WI38 (cell line): ENCODE measurements around the gene TAMALIN.
"Not testable (repeated sequence)": the region's sequence is repeated elsewhere in the genome, so short reads cannot be mapped to it uniquely, and the experiment has no call there.

ENCODE experiments used
- H3K4me3 ChIP-seq: 2 replicates; pipeline ENCODE4 v1.5.1; 2011; ENCODE audit warnings: low read depth, mild to moderate bottlenecking, control low read depth, low read length
- CTCF ChIP-seq: IDR thresholded peaks from 2 replicates; pipeline ENCODE4 v1.5.1; 2012; ENCODE audit warnings: low read depth, mild to moderate bottlenecking, control low read depth, low read length

The TAMALIN gene

DNA sequence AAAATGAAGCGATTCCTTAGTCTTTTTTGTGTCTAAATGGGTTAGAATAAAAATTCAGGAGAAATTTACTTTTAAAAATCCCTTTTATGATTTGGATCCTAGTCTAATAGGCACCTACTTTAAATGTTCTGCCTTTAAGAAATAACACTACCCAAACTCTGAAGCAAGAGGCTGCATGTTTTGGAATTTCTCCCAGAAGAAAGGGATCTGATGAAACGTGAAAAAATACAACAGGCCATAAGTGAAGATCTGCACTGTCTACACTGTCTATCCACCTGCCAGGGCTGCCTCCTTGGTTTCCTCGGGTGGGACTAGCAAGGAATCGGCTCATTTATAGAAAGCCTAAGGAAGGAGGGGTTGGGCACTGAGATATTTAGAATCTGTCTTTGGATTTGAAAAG is 33.2 kb upstream of the TAMALIN start:
- TF ChIP-seq CTCF: no peak
- no peak overlapping the region for H3K4me3 ChIP-seq

- no peak overlapping the region for H3K4me3 ChIP-seq
- no peak for TF ChIP-seq CTCF
Observed at GRCh38 chr12:51974646-51975045, 32.1 kb upstream of the TAMALIN start.

GRCh38 chr12:51975196-51975595 is 31.6 kb upstream of the TAMALIN start:
- no peak for TF ChIP-seq CTCF
- no peak overlapping the region for H3K4me3 ChIP-seq

DNA sequence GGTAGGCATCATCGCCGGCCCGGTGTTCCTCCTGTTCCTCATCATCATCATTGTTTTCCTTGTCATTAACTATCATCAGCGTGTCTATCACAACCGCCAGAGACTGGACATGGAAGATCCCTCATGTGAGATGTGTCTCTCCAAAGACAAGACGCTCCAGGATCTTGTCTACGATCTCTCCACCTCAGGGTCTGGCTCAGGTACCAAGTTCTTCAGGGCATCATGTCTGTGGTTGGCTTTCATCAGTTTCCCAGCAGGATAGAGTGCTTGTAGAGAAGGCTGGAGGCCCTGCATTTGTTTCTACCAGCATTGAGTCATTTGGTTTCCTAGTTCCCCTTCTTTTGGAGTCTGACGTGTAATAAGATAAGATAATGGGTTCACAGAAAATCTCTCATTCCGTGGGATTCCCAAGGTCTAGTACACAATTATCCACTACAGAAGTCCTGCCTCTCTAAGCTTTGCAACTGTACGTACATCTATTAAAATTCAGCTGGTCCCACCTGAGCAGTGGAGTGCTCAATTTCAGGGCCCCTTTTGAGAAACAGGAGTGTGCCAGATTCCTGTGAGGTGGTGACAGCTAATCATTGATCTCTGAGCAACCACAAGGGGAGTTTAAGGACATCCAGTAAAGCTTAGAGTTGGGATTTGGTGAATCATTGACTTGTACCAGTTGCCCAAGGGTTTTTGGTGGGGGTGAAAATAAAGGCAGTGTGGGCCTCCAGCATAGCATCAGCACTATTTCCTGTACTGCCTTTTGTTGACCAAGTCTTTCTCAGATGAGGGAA is 30.2 kb upstream of the TAMALIN start:
- H3K4me3 ChIP-seq: no peak overlapping the region
- no peak for TF ChIP-seq CTCF

- TF ChIP-seq CTCF: no peak
- no peak overlapping the region for H3K4me3 ChIP-seq
Observed at GRCh38 chr12:51977320-51977753, 29.4 kb upstream of the TAMALIN start.

GRCh38 chr12:51979306-51979705 is 27.4 kb upstream of the TAMALIN start:
- H3K4me3 ChIP-seq: not testable (repeated sequence)

GRCh38 chr12:51980051-51980808 is 26.5 kb upstream of the TAMALIN start:
- no peak overlapping the region for H3K4me3 ChIP-seq
- TF ChIP-seq CTCF: peak; percentile 92
